Measurements from ENCODE around the gene TAF11L5.
"Not testable (repeated sequence)": the region's sequence is repeated elsewhere in the genome, so short reads cannot be mapped to it uniquely, and the experiment has no call there.

GRCh38 chr5:17519508-17519907, 5.5 kb upstream of the TAF11L5 start:
- TF ChIP-seq CTCF (IDR thresholded peaks at IDR 0.05 in 4 of 5, conservative IDR thresholded peaks at IDR 0.05 in 1 of 5); POLR2A (IDR thresholded peaks at IDR 0.05): not testable (repeated sequence)

Data from gastrocnemius medialis (tissue), 4 donors.